Tibial artery (tissue), 4 donors: ENCODE data around the gene UBA3.

ENCODE experiments used
- DNase-seq, 2 donors: peaks; one replicate each; pipeline ENCODE4 v3.0.0-alpha.2; 2019
- H3K27ac ChIP-seq, 2 donors: fragments of 200-600 bp; sonication (generic) in 1 of 2; 1 replicate in 1 of 2; 2 replicates in 1 of 2; pipeline ENCODE4 v1.5.1; 2018 to 2019; ENCODE audit warnings: mild to moderate bottlenecking in 1 of 2
- H3K27me3 ChIP-seq, 2 donors: fragments of 200-600 bp; sonication (generic) in 1 of 2; one replicate each; pipeline versions ENCODE4 v1.5.1 to v1.6.0; 2016 to 2019
- H3K36me3 ChIP-seq, 3 donors: fragments of 200-600 bp; sonication (generic) in 2 of 3; one replicate each; pipeline ENCODE4 v1.5.1; 2016 to 2019; ENCODE audit warnings: mild to moderate bottlenecking in 2 of 3
- H3K4me1 ChIP-seq, 4 donors: fragments of 200-600 bp; sonication (generic) in 2 of 4; 1 replicate in 3 of 4; 2 replicates in 1 of 4; pipeline ENCODE4 v1.5.1; 2016 to 2019
- H3K4me3 ChIP-seq, 2 donors: fragments of 200-600 bp; sonication (generic) in 1 of 2; 1 replicate in 1 of 2; 2 replicates in 1 of 2; pipeline ENCODE4 v1.5.1; 2018 to 2019; ENCODE audit warnings: mild to moderate bottlenecking in 2 of 2
- H3K9me3 ChIP-seq, 3 donors: fragments of 200-600 bp; sonication (generic) in 1 of 3; one replicate each; pipeline ENCODE4 v1.5.1; 2016 to 2019
- CTCF ChIP-seq, 2 experiments: fragments of 200-600 bp in 1 of 2; fragments of 450-650 bp in 1 of 2; IDR thresholded peaks; one replicate each; pipeline ENCODE4 v1.5.1; 2017 to 2019; ENCODE audit warnings: antibody characterized with exemption in 2 of 2, mild to moderate bottlenecking in 1 of 2, moderate library complexity in 1 of 2
- intact Hi-C: fragments of 100-400 bp; cut with DNase I; formaldehyde crosslinking; loops from one replicate; pipeline ENCODE4 v1.15.0; 2023; ENCODE audit warnings: low total_unique reads

The UBA3 gene

GRCh38 chr3:69058180-69058946 is 21.8 kb downstream of the UBA3 start:
- Histone ChIP-seq H3K27me3 (no peaks in the 10 kb centered on the region), H3K4me1 (no peaks in the 10 kb centered on the region), H3K36me3 (peaks cover 38 to 71% (median 59%) of the 10 kb centered on the region in 3 donors), H3K9me3 (no peaks in the 10 kb centered on the region), H3K4me3 (no peak overlapping the region), H3K27ac (no peak overlapping the region)
- no peak for DNase-seq
- intact Hi-C loops: loop anchor here (10.0 kb wide), 1 partner anchor 54 kb away; no protein-coding TSS in a partner anchor
- TF ChIP-seq CTCF (IDR thresholded peaks at IDR 0.05): no peak

- Histone ChIP-seq H3K36me3 (peaks cover 16 to 34% (median 30%) of the 10 kb centered on the region in 3 donors), H3K4me3 (peak overlapping the region; percentile 74 to 88), H3K27me3 (no peaks in the 10 kb centered on the region), H3K9me3 (no peaks in the 10 kb centered on the region), H3K4me1 (peaks cover 0 to 41% (median 19%) of the 10 kb centered on the region in 4 donors), H3K27ac (peak overlapping the region; percentile 94 to 96)
- intact Hi-C loops: loop anchor here (5.0 to 10.0 kb wide), 2 partner anchors 35 to 48 kb away; no protein-coding TSS in a partner anchor
- TF ChIP-seq CTCF (IDR thresholded peaks at IDR 0.05): no peak
- no peak for DNase-seq
Observed at GRCh38 chr3:69052472-69052898, 27.7 kb downstream of the UBA3 start.

- DNase-seq: peak; percentile 99
- TF ChIP-seq CTCF (IDR thresholded peaks at IDR 0.05): no peak
- Histone ChIP-seq H3K27ac (peak within 1 kb of the TSS; percentile 94 to 96), H3K4me1 (peaks cover 0 to 46% (median 22%) of the 10 kb centered on the region in 4 donors), H3K27me3 (no peaks in the 10 kb centered on the region), H3K9me3 (no peaks in the 10 kb centered on the region), H3K4me3 (peak within 1 kb of the TSS; percentile 74 to 88), H3K36me3 (peaks cover 21 to 37% (median 36%) of the 10 kb centered on the region in 3 donors)
- intact Hi-C loops: loop anchor here (5.0 to 10.0 kb wide), 2 partner anchors 35 to 47 kb away; no protein-coding TSS in a partner anchor
Observed at GRCh38 chr3:69051756-69052471, 28.3 kb downstream of the UBA3 start, which contains the start of gene TMF1. TMF1 (minus strand) TSS chr3:69052333; CDS start chr3:69052086, 247 bp downstream.

GRCh38 chr3:69048990-69049389 is 31.2 kb downstream of the UBA3 start:
- Histone ChIP-seq H3K9me3 (no peaks in the 10 kb centered on the region), H3K4me3 (no peak overlapping the region), H3K27me3 (no peaks in the 10 kb centered on the region), H3K36me3 (peaks cover 22 to 44% (median 31%) of the 10 kb centered on the region in 3 donors), H3K4me1 (peaks cover 0 to 55% (median 26%) of the 10 kb centered on the region in 4 donors), H3K27ac (no peak overlapping the region)
- no peak for DNase-seq
- intact Hi-C loops: no loop called here
- no peak for TF ChIP-seq CTCF (IDR thresholded peaks at IDR 0.05)

- Histone ChIP-seq H3K36me3 (peaks cover 50 to 87% (median 67%) of the 10 kb centered on the region in 3 donors), H3K9me3 (no peaks in the 10 kb centered on the region), H3K27ac (no peak overlapping the region), H3K27me3 (no peaks in the 10 kb centered on the region), H3K4me3 (no peak overlapping the region), H3K4me1 (peaks cover 0 to 36% (median 14%) of the 10 kb centered on the region in 4 donors)
- no peak for DNase-seq
- intact Hi-C loops: no loop called here
- TF ChIP-seq CTCF (IDR thresholded peaks at IDR 0.05): no peak
Observed at GRCh38 chr3:69044608-69045007, 35.6 kb downstream of the UBA3 start.
